GM12891 (cell line): ENCODE data around the gene DCN.

Experiments
- PAX5 ChIP-seq: IDR thresholded peaks from 2 replicates; pipeline ENCODE4 v1.6.1; 2011; ENCODE audit warnings: low read length, moderate library complexity, mild to moderate bottlenecking; ENCODE audit not compliant: insufficient read depth, severe bottlenecking
- POLR2A ChIP-seq: IDR thresholded peaks from 2 replicates; pipeline ENCODE4 v1.6.1; 2011; ENCODE audit warnings: low read depth, low read length, control low read depth
- POLR2AphosphoS5 ChIP-seq: IDR thresholded peaks from 2 replicates; pipeline ENCODE4 v1.6.1; 2011; ENCODE audit warnings: low read depth, low read length, control low read depth
- POU2F2 ChIP-seq: IDR thresholded peaks from 2 replicates; pipeline ENCODE4 v1.6.1; 2011; ENCODE audit warnings: low read depth, mild to moderate bottlenecking, control low read depth, low read length, moderate library complexity
- SPI1 ChIP-seq: IDR thresholded peaks from 2 replicates; pipeline ENCODE4 v1.6.1; 2011; ENCODE audit warnings: low read depth, low read length, control low read depth
- TAF1 ChIP-seq: IDR thresholded peaks from 2 replicates; pipeline ENCODE4 v1.6.1; 2011; ENCODE audit warnings: low read depth, low read length, control low read depth

- TF ChIP-seq POLR2AphosphoS5 (no peak), TAF1 (no peak), POLR2A (no peak), SPI1 (no peak), POU2F2 (no peak), PAX5 (no peak)
Observed at GRCh38 chr12:91179315-91179714, 3.3 kb downstream of the DCN start.
